ENCODE measurements around the gene SLC25A38.

DNA sequence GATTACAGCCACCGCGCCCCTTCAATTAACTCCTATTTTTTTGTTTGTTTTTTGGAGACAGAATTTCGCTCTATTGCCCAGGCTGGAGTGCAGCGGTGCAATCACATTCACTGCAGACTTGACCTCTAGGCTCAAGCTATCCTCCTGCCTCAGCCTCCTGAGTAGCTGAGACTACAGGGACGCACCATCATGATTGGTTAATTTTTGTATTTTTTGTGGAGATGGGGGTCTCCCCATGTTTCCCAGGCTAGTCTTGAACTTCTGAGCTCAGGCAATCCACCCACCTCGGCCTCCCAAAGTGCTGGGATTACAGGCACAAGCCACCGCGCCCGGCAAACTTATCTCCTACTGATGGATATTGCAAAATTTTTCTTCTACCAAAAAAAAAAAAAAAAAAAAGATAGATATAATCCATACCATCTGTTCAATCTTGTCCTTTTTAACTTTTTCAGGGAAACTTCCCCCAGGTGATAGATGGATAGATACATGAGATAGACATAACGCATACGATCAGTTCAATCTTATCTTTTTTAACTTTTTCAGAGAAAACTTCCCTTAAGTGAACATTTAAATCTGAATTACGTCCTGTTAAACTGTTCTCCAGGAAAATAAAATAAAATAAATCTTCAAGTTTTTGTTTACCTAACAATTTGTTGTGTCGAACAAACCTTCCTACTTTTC is 22.7 kb downstream of the SLC25A38 start:
- TF ChIP-seq, protein P1, sequence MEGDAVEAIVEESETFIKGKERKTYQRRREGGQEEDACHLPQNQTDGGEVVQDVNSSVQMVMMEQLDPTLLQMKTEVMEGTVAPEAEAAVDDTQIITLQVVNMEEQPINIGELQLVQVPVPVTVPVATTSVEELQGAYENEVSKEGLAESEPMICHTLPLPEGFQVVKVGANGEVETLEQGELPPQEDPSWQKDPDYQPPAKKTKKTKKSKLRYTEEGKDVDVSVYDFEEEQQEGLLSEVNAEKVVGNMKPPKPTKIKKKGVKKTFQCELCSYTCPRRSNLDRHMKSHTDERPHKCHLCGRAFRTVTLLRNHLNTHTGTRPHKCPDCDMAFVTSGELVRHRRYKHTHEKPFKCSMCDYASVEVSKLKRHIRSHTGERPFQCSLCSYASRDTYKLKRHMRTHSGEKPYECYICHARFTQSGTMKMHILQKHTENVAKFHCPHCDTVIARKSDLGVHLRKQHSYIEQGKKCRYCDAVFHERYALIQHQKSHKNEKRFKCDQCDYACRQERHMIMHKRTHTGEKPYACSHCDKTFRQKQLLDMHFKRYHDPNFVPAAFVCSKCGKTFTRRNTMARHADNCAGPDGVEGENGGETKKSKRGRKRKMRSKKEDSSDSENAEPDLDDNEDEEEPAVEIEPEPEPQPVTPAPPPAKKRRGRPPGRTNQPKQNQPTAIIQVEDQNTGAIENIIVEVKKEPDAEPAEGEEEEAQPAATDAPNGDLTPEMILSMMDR (IDR thresholded peaks at IDR 0.05), result no peak
- no peak for TF ChIP-seq POLR2A (IDR thresholded peaks at IDR 0.05)

Measured in esophagus squamous epithelium (tissue), 4 donors.